ENCODE results near the gene MTHFD2L. TPM values are rescaled to one million over a fixed set of nuclear protein-coding genes. Genes with fewer than 3 reads are reported as not detected.

The MTHFD2L gene
- total and polyA plus RNA-seq, 10 of the 15 experiments (the other 5 are each of a cell fraction or from before 2014, with no cell fraction given) = 4.8 to 25.4 (median 14.4) TPM

DNA sequence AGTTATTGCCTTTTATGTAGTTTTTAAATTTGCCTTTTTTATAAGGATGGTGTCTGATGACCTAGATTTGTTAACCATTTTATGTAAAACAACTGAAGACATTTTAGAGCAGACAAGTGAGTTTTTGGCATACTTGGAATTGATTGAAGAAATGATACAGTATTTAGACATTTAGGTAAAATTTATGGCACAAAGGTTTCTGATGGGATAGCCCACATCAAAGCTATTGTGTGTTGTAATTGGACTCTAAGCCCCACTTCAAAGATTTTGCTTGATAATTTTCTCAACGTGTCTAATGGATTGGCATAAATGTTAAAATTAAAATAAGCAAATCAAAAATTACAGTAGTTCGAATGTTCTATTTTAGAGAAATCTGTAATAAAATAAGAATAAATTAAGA is 168.0 kb downstream of the MTHFD2L start:
- ATAC-seq = no peak
- Histone ChIP-seq H3K36me3 (ENCODE audit: control insufficient read depth in 2 of 2, insufficient read depth in 2 of 2, low read length in 1 of 2) (no peaks in the 10 kb centered on the region), H3K9ac (ENCODE audit: control insufficient read depth, insufficient read depth, low read length) (no peak overlapping the region), H3K4me3 (no peak overlapping the region), H3K4me2 (ENCODE audit: control insufficient read depth, insufficient read depth) (no peak overlapping the region), H3K9me3 (replicated peaks; ENCODE audit: control insufficient read depth, insufficient read depth, low read length) (no peaks in the 10 kb centered on the region), H3K4me1 (ENCODE audit: control insufficient read depth, insufficient read depth, low read length) (no peaks in the 10 kb centered on the region), H2AFZ (ENCODE audit: control insufficient read depth, low read depth, low read length) (no peak overlapping the region), H4K20me1 (ENCODE audit: control insufficient read depth, insufficient read depth) (no peaks in the 10 kb centered on the region), H3K27me3 (replicated peaks in 1 of 2; ENCODE audit: control insufficient read depth in 2 of 2, insufficient read depth in 2 of 2, low read length in 1 of 2) (peaks cover 0 to 3% of the 10 kb centered on the region in 2 experiments; a peak in 1 of 4 replicates), H3K79me2 (ENCODE audit: control insufficient read depth, insufficient read depth, low read length) (no peaks in the 10 kb centered on the region), H3K27ac (ENCODE audit: control insufficient read depth, insufficient read depth) (no peak overlapping the region)
- no peak for FAIRE-seq
- 11% methylated on average over 2 of the region's 2 CpGs for WGBS (ENCODE audit: insufficient coverage, insufficient replicate concordance, low lambda C conversion rate, missing lambda C conversion rate)
- CTCF ChIA-PET = no interaction called here
- RAD21 ChIA-PET (ENCODE audit: unreplicated experiment) = no interaction called here
- SMC1A ChIA-PET (ENCODE audit: uncharacterized antibody, unreplicated experiment) = no interaction called here
- POLR2A ChIA-PET = no interaction called here
- no peak for DNase-seq (ENCODE audit: low read depth, low spot score)
- in situ Hi-C loops (cut with MboI) = no loop called here
- intact Hi-C loops (cut with micrococcal nuclease; ENCODE audit: unreplicated experiment) = no loop called here
- BruUV-seq (replicated peaks) = no TSS peak
- TF ChIP-seq SMC3 (IDR thresholded peaks at IDR 0.05; ENCODE audit: borderline replicate concordance, low read length) (no peak), ZNF207 (IDR thresholded peaks at IDR 0.05; ENCODE audit: borderline replicate concordance) (no peak), RFX5 (IDR thresholded peaks at IDR 0.05; ENCODE audit: low read depth, low read length) (no peak), GABPA (IDR thresholded peaks at IDR 0.05; ENCODE audit: low read depth) (no peak), HDAC2 (IDR thresholded peaks at IDR 0.05) (no peak), JUNB (IDR thresholded peaks at IDR 0.05) (no peak), MXI1 (IDR thresholded peaks at IDR 0.05; ENCODE audit: low read depth, low read length) (no peak), STAT3 (IDR thresholded peaks at IDR 0.05; ENCODE audit: low read depth, low read length) (no peak), SMARCA5 (IDR thresholded peaks at IDR 0.05) (no peak), FOXM1 (IDR thresholded peaks at IDR 0.05; ENCODE audit: low read depth, low read length) (no peak)
- TF ChIP-seq, protein P1, sequence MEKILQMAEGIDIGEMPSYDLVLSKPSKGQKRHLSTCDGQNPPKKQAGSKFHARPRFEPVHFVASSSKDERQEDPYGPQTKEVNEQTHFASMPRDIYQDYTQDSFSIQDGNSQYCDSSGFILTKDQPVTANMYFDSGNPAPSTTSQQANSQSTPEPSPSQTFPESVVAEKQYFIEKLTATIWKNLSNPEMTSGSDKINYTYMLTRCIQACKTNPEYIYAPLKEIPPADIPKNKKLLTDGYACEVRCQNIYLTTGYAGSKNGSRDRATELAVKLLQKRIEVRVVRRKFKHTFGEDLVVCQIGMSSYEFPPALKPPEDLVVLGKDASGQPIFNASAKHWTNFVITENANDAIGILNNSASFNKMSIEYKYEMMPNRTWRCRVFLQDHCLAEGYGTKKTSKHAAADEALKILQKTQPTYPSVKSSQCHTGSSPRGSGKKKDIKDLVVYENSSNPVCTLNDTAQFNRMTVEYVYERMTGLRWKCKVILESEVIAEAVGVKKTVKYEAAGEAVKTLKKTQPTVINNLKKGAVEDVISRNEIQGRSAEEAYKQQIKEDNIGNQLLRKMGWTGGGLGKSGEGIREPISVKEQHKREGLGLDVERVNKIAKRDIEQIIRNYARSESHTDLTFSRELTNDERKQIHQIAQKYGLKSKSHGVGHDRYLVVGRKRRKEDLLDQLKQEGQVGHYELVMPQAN (conservative IDR thresholded peaks at IDR 0.05) = no peak
- TF ChIP-seq, protein P2, sequence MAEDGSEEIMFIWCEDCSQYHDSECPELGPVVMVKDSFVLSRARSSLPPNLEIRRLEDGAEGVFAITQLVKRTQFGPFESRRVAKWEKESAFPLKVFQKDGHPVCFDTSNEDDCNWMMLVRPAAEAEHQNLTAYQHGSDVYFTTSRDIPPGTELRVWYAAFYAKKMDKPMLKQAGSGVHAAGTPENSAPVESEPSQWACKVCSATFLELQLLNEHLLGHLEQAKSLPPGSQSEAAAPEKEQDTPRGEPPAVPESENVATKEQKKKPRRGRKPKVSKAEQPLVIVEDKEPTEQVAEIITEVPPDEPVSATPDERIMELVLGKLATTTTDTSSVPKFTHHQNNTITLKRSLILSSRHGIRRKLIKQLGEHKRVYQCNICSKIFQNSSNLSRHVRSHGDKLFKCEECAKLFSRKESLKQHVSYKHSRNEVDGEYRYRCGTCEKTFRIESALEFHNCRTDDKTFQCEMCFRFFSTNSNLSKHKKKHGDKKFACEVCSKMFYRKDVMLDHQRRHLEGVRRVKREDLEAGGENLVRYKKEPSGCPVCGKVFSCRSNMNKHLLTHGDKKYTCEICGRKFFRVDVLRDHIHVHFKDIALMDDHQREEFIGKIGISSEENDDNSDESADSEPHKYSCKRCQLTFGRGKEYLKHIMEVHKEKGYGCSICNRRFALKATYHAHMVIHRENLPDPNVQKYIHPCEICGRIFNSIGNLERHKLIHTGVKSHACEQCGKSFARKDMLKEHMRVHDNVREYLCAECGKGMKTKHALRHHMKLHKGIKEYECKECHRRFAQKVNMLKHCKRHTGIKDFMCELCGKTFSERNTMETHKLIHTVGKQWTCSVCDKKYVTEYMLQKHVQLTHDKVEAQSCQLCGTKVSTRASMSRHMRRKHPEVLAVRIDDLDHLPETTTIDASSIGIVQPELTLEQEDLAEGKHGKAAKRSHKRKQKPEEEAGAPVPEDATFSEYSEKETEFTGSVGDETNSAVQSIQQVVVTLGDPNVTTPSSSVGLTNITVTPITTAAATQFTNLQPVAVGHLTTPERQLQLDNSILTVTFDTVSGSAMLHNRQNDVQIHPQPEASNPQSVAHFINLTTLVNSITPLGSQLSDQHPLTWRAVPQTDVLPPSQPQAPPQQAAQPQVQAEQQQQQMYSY (CRISPR knock-in tag; IDR thresholded peaks at IDR 0.05) = no peak
- TF ChIP-seq, protein P3, sequence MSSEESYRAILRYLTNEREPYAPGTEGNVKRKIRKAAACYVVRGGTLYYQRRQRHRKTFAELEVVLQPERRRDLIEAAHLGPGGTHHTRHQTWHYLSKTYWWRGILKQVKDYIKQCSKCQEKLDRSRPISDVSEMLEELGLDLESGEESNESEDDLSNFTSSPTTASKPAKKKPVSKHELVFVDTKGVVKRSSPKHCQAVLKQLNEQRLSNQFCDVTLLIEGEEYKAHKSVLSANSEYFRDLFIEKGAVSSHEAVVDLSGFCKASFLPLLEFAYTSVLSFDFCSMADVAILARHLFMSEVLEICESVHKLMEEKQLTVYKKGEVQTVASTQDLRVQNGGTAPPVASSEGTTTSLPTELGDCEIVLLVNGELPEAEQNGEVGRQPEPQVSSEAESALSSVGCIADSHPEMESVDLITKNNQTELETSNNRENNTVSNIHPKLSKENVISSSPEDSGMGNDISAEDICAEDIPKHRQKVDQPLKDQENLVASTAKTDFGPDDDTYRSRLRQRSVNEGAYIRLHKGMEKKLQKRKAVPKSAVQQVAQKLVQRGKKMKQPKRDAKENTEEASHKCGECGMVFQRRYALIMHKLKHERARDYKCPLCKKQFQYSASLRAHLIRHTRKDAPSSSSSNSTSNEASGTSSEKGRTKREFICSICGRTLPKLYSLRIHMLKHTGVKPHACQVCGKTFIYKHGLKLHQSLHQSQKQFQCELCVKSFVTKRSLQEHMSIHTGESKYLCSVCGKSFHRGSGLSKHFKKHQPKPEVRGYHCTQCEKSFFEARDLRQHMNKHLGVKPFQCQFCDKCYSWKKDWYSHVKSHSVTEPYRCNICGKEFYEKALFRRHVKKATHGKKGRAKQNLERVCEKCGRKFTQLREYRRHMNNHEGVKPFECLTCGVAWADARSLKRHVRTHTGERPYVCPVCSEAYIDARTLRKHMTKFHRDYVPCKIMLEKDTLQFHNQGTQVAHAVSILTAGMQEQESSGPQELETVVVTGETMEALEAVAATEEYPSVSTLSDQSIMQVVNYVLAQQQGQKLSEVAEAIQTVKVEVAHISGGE (CRISPR knock-in tag; IDR thresholded peaks at IDR 0.05) = no peak
- TF ChIP-seq, protein P4, sequence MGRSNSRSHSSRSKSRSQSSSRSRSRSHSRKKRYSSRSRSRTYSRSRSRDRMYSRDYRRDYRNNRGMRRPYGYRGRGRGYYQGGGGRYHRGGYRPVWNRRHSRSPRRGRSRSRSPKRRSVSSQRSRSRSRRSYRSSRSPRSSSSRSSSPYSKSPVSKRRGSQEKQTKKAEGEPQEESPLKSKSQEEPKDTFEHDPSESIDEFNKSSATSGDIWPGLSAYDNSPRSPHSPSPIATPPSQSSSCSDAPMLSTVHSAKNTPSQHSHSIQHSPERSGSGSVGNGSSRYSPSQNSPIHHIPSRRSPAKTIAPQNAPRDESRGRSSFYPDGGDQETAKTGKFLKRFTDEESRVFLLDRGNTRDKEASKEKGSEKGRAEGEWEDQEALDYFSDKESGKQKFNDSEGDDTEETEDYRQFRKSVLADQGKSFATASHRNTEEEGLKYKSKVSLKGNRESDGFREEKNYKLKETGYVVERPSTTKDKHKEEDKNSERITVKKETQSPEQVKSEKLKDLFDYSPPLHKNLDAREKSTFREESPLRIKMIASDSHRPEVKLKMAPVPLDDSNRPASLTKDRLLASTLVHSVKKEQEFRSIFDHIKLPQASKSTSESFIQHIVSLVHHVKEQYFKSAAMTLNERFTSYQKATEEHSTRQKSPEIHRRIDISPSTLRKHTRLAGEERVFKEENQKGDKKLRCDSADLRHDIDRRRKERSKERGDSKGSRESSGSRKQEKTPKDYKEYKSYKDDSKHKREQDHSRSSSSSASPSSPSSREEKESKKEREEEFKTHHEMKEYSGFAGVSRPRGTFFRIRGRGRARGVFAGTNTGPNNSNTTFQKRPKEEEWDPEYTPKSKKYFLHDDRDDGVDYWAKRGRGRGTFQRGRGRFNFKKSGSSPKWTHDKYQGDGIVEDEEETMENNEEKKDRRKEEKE (IDR thresholded peaks at IDR 0.05) = no peak
